HL-60 (cell line): ENCODE data around the gene SOX6.

Experiments
- POLR2AphosphoS5 ChIP-seq: IDR thresholded peaks from 2 replicates; pipeline ENCODE4 v1.6.1; 2012; ENCODE audit warnings: low read depth
- TF ChIP-seq, protein P1 (sequence below): IDR thresholded peaks from one replicate; pipeline ENCODE4 v1.5.1; 2011; ENCODE audit warnings: low read length, control low read depth, inconsistent platforms; ENCODE audit not compliant: insufficient read depth
- TF ChIP-seq, protein P2 (sequence below): IDR thresholded peaks from 2 replicates; pipeline ENCODE4 v1.6.1; 2012; ENCODE audit warnings: low read depth; ENCODE audit not compliant: insufficient replicate concordance

DNA sequence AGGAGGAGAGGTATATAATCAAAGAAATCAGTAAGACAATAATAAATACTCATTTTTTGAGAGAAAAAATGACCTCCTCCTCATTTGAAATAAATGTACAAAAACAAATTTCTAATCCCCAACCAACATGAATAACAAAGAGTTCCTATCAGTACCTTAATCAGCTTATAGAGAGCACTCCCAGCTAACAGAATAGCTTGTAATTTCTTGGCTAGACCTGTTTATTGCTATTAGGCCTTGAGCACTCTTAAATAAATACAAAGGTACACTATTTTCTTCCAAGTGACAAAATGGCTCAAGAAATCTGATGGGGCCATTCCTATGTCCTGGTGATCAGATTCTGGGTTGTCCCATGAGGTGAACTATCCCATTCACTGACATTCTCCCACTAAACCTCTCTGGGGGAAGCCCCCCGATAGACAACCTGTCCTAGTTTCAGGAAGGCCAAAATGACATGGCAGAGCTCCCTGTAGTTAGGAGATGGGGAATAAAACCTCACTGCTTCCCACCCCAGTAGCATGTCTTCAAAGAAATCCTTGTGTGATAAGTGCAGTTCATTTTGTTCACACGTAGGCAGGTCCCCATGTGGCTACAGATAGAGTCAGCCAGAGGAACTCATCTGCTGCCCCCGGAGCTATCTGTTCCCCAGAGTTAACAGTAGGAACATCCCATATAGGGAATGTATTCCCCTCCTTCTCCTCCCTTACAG is 385.7 kb downstream of the SOX6 start:
- TF ChIP-seq, protein P1, sequence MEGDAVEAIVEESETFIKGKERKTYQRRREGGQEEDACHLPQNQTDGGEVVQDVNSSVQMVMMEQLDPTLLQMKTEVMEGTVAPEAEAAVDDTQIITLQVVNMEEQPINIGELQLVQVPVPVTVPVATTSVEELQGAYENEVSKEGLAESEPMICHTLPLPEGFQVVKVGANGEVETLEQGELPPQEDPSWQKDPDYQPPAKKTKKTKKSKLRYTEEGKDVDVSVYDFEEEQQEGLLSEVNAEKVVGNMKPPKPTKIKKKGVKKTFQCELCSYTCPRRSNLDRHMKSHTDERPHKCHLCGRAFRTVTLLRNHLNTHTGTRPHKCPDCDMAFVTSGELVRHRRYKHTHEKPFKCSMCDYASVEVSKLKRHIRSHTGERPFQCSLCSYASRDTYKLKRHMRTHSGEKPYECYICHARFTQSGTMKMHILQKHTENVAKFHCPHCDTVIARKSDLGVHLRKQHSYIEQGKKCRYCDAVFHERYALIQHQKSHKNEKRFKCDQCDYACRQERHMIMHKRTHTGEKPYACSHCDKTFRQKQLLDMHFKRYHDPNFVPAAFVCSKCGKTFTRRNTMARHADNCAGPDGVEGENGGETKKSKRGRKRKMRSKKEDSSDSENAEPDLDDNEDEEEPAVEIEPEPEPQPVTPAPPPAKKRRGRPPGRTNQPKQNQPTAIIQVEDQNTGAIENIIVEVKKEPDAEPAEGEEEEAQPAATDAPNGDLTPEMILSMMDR, result no peak
- TF ChIP-seq, protein P2, sequence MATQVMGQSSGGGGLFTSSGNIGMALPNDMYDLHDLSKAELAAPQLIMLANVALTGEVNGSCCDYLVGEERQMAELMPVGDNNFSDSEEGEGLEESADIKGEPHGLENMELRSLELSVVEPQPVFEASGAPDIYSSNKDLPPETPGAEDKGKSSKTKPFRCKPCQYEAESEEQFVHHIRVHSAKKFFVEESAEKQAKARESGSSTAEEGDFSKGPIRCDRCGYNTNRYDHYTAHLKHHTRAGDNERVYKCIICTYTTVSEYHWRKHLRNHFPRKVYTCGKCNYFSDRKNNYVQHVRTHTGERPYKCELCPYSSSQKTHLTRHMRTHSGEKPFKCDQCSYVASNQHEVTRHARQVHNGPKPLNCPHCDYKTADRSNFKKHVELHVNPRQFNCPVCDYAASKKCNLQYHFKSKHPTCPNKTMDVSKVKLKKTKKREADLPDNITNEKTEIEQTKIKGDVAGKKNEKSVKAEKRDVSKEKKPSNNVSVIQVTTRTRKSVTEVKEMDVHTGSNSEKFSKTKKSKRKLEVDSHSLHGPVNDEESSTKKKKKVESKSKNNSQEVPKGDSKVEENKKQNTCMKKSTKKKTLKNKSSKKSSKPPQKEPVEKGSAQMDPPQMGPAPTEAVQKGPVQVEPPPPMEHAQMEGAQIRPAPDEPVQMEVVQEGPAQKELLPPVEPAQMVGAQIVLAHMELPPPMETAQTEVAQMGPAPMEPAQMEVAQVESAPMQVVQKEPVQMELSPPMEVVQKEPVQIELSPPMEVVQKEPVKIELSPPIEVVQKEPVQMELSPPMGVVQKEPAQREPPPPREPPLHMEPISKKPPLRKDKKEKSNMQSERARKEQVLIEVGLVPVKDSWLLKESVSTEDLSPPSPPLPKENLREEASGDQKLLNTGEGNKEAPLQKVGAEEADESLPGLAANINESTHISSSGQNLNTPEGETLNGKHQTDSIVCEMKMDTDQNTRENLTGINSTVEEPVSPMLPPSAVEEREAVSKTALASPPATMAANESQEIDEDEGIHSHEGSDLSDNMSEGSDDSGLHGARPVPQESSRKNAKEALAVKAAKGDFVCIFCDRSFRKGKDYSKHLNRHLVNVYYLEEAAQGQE, result no peak
- no peak for TF ChIP-seq POLR2AphosphoS5
